ENCODE data around the gene CD19. TPM values are rescaled to one million over a fixed set of nuclear protein-coding genes. Genes with fewer than 3 reads are reported as not detected.
"Not testable (repeated sequence)": the region's sequence is repeated elsewhere in the genome, so short reads cannot be mapped to it uniquely, and the experiment has no call there.

CD19 gene
- not detected for total RNA-seq
- long read RNA-seq: 0 reads

DNA sequence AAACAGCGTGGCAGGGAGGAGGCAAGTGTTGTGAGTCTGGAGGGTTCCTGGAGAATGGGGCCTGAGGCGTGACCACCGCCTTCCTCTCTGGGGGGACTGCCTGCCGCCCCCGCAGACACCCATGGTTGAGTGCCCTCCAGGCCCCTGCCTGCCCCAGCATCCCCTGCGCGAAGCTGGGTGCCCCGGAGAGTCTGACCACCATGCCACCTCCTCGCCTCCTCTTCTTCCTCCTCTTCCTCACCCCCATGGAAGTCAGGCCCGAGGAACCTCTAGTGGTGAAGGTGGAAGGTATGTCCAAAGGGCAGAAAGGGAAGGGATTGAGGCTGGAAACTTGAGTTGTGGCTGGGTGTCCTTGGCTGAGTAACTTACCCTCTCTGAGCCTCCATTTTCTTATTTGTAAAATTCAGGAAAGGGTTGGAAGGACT is at the start of gene CD19:
Gene CD19, plus strand, starts transcription at position 171 of the 425 bp plus-strand sequence. Its CDS starts 30 bp downstream, at position 201.
- intact Hi-C loops (cut with DNase I): no loop called here
- no peak for DNase-seq (ENCODE audit: low spot score)

- no peak for DNase-seq (ENCODE audit: low spot score)
Measured at GRCh38 chr16:28882551-28883160, 49.1 kb upstream of the CD19 start.

GRCh38 chr16:28883221-28883996 is 48.4 kb upstream of the CD19 start:
- intact Hi-C loops (cut with DNase I): loop anchor here (5.0 kb wide), 1 partner anchor 39 kb away; no protein-coding TSS in a partner anchor
- no peak for DNase-seq (ENCODE audit: low spot score)

More at GRCh38 chr16:28882551-28883160, 49.1 kb upstream of the CD19 start:
- intact Hi-C loops (cut with DNase I): loop anchor here (5.0 kb wide), 1 partner anchor 40 kb away; no protein-coding TSS in a partner anchor

DNA sequence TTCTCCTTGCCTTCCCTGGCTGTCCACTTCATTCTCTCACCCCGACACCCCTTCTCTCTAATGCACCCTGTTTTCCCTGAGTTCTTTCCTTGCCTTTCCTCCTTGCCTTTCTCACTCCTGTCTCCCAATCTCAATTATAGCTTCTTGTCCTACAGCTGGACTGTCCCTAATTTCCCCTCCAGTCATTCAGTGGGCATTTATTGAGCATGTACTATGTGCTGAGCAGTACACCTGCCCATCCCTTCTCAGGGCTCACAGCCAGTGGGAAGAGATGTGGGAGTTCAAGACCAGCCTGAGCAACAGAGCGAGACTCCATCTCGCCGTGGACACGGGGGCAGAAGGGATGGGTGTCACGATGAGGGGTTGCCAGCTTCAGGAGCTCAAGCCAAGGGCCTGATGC is 47.7 kb upstream of the CD19 start:
- intact Hi-C loops (cut with DNase I): loop anchor here (5.0 kb wide), 1 partner anchor 38 kb away; no protein-coding TSS in a partner anchor
- no peak for DNase-seq (ENCODE audit: low spot score)

GRCh38 chr16:28886945-28887344 is 44.8 kb upstream of the CD19 start:
- DNase-seq (ENCODE audit: low spot score): no peak
- intact Hi-C loops (cut with DNase I): no loop called here

- intact Hi-C loops (cut with DNase I); DNase-seq (ENCODE audit: low spot score): not testable (repeated sequence)
Measured at GRCh38 chr16:28890355-28890754, 41.4 kb upstream of the CD19 start.

- intact Hi-C loops (cut with DNase I): no loop called here
Measured at GRCh38 chr16:28891964-28892890, 39.5 kb upstream of the CD19 start.

DNA sequence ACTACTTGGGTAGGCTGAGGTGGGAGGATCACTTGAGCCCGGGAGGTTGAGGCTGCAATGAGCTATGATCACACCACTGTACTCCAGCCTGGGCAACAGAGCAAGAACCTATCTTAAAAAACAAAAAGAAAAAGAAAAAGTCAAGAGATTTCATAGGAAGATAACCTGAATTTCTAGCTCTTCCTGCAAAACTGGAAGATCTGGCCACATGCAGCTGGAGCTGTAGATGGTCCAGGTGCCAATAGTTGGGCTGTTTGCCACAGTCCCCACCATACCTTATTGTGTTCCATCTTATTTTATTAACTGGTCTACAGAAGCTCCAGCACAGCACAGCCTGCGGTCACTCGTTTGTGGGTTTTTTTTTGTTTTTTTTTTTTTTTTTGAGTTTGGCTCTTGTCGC is 38.5 kb upstream of the CD19 start:
- intact Hi-C loops (cut with DNase I): no loop called here
- no peak for DNase-seq (ENCODE audit: low spot score)

More at GRCh38 chr16:28891964-28892890, 39.5 kb upstream of the CD19 start:
- DNase-seq (ENCODE audit: low spot score): no peak

- no peak for DNase-seq (ENCODE audit: low spot score)
- intact Hi-C loops (cut with DNase I): no loop called here
Measured at GRCh38 chr16:28895609-28896008, 36.2 kb upstream of the CD19 start.

GRCh38 chr16:28897826-28898225 is 33.9 kb upstream of the CD19 start:
- no peak for DNase-seq (ENCODE audit: low spot score)
- intact Hi-C loops (cut with DNase I): no loop called here

DNA sequence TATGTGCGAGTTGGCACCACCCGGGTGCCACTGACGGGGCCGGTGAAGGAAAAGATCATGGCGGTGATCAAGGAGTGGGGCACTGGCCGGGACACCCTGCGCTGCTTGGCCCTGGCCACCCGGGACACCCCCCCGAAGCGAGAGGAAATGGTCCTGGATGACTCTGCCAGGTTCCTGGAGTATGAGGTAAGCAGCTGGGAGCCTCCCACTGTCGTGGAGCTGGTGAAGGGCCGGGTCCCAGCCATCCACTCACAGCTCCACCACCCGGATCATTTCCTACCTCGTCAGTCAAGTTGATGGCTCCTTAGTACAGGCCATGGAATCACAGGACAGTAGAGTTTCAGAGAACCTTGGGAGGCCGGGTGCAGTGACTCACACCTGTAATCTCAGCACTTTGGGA is 33.5 kb upstream of the CD19 start:
- intact Hi-C loops (cut with DNase I): no loop called here
- no peak for DNase-seq (ENCODE audit: low spot score)

DNA sequence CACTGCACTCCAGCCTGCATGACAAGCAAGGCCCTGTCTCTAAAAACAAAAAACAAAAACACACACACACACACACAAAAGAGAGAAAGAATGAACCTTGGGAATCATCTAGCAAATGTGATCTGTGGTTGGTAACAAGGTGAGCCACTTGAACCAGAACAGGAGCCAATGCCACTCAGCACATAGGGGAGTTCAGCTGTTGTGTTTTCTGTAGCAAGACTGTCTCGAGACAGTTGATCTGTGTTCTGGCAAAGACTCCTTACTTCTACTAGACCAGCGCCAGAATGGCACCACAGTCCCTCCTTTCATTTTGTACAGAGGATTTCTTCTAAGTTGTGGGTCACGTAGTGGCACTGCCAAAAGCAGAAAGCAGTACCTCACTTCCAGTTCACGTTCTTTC is 32.8 kb upstream of the CD19 start:
- intact Hi-C loops (cut with DNase I): no loop called here
- DNase-seq (ENCODE audit: low spot score): no peak

- DNase-seq (ENCODE audit: low spot score): no peak
- intact Hi-C loops (cut with DNase I): no loop called here
Measured at GRCh38 chr16:28899882-28900590, 31.7 kb upstream of the CD19 start.

GRCh38 chr16:28900601-28901000 is 31.2 kb upstream of the CD19 start:
- no peak for DNase-seq (ENCODE audit: low spot score)
- intact Hi-C loops (cut with DNase I): no loop called here

- intact Hi-C loops (cut with DNase I): no loop called here
- DNase-seq (ENCODE audit: low spot score): no peak
Measured at GRCh38 chr16:28901862-28902261, 29.9 kb upstream of the CD19 start.

- intact Hi-C loops (cut with DNase I): no loop called here
- no peak for DNase-seq (ENCODE audit: low spot score)
Measured at GRCh38 chr16:28902909-28903308, 28.9 kb upstream of the CD19 start.

DNA sequence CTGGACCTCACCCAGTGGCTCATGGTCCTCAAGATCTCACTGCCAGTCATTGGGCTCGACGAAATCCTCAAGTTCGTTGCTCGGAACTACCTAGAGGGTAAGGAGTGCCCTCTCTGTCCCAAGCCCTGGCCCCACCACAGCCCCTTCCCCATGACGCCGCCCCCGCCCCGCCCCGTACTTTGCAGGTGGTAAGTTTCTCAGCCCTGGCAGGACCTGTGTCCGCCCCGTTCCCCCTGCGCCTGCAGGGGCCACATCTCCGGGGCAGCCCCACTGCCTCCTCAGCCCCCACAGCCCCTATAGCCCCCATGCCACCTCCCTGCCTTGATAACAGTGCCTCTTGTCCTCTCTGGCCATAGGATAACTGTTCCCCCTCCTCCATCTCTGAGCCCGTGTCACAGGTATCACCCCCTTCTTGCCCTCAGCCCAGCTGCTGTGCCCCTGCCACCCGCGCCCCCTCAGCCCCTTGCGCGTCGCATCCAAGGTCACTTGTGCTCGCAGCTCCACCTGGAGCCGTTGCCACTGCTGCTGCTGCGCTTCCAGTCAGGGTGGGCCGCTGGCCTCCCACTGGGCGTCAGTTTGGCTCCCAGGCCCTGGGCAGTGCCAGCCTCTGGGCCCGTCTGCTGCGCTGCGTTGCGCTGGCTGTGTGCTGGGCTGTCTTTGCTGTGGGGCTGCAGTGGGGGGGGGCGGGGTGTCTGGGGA is 28.3 kb upstream of the CD19 start:
- intact Hi-C loops (cut with DNase I): no loop called here
- DNase-seq (ENCODE audit: low spot score): no peak

DNA sequence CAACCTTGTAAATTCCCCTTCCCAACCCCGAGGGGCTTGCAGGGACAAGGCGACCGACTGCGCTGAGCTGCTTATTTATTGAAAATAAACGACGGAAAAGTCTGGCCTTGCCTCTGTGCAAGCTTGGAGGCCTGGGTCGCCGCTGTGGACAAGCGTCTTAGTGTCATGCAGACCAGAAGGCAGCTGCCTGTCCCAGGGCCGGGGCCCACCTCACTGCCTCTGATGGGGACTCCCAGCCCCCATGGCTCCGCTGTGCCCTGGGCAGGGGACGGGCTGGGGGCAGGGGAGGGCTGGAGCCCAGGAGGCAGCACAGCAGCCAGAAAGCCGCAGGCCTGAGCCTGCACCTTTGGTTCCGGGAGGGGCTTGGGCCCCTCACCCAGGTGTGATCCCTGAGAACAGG is 27.4 kb upstream of the CD19 start:
- intact Hi-C loops (cut with DNase I): no loop called here
- DNase-seq (ENCODE audit: low spot score): no peak

- intact Hi-C loops (cut with DNase I): no loop called here
- DNase-seq (ENCODE audit: low spot score): no peak
Measured at GRCh38 chr16:28904828-28905227, 26.9 kb upstream of the CD19 start.
